Stimulated activated CD4-positive, alpha-beta T cell treated with anti-CD3 and anti-CD28 coated beads, Interleukin-4, amount 100 ng/mL, for 24 hours (primary cell): ENCODE measurements around the gene OR13D1.
"Not testable (repeated sequence)": the region's sequence is repeated elsewhere in the genome, so short reads cannot be mapped to it uniquely, and the experiment has no call there.

ENCODE experiments used
- DNase-seq: peaks from one replicate; pipeline ENCODE4 v3.0.0-alpha.2; 2020

OR13D1 gene

GRCh38 chr9:104694218-104694617 is at the start of gene OR13D1:
Gene OR13D1 (plus strand): TSS chr9:104694518. CDS start chr9:104694518, 0 bp downstream.
- no peak for DNase-seq

DNA sequence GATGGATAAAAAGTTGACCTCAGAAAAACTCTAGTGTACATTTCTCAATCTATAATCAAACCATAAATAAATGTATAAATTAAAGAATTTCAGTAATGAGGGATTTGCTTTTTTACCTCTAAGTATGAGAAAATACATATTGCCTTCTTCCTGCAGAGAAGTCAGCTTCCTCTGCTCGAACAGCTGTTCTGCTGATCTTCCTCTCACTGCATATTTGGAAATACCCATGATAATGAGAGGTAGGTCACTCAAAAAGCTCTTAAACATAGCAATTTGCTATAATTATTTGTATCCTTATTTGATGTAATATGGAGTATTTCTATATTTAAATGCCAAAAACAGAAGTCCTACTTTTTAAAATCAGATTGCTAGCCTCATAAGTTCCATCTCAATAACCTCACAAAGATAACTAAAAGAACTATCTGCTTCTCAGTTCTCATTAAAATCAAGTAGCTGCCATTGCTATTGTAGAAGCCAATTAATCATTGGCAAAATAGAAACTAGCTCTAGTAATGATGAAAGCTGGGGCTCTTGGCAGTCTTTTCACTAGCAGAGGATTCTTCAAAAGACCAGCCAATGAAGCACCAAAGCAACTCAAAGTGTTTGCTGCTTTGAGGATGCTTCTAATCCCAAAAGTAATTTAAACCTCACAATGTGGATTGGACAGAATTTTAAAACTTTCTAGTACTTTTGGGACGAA is 35.7 kb upstream of the OR13D1 start:
- no peak for DNase-seq

- DNase-seq: no peak
Observed at GRCh38 chr9:104675611-104676010, 18.7 kb upstream of the OR13D1 start.

GRCh38 chr9:104682642-104683041 is 11.7 kb upstream of the OR13D1 start:
- no peak for DNase-seq

- no peak for DNase-seq
Observed at GRCh38 chr9:104686081-104686480, 8.2 kb upstream of the OR13D1 start.

- no peak for DNase-seq
Observed at GRCh38 chr9:104700306-104700705, 6.0 kb downstream of the OR13D1 start.

GRCh38 chr9:104708737-104709136 is 14.4 kb downstream of the OR13D1 start:
- DNase-seq: not testable (repeated sequence)

- no peak for DNase-seq
Observed at GRCh38 chr9:104711604-104712003, 17.3 kb downstream of the OR13D1 start.

DNA sequence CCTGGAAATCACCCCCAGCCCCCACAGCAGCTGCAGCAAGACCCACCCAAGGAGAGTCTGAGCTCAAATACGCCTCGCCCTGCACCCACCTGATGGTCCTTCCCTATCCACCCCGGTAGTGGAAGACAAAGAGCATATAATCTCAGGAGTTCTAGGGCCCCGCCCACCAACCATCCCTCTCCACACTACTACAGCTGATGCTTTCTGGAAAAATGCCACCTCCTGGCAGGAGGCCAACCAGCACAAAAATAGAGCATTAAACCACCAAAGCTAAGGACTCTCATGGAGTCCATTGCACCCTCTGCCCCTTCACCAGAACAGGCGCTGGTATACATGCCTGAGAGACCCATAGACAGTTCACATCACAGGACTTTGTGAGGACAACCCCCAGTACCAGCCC is 30.7 kb downstream of the OR13D1 start:
- DNase-seq: no peak

DNA sequence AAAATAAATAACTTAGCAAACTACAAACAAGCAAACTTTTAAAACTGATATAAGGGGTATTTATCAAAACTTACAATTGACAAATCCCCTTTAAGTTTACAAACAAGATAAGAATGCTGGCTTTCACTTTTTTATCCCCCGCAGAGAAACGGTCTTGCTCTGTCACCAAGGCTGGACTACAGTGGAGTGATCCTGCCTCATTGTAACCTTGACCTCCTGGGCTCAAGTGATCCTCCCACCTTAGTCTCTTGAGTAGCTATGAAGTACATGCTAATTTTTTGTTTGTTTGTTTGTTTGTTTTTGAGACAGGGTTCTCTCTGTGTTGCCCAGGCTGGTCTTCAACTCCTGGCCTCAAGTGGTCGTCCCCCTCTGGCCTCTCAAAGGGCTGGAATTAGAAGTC is 44.1 kb downstream of the OR13D1 start:
- no peak for DNase-seq

DNA sequence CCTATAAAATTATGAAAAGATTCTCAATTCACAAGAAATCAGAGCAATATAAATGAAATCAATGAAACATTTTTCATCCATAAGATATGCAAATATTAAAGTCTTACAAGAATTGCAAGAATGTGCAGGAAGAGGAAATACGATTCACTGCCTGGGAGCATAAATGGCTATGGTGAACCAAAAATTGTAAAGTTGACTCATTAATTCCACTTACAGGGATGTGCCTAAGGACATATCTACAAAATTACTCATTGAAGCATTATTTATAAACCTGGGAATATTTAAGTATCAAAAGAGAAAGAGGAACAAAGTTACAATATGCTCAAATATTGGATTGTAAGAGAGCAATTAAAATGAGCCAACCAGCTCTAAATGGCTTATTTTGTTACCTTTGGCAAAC is 46.3 kb downstream of the OR13D1 start:
- no peak for DNase-seq

DNA sequence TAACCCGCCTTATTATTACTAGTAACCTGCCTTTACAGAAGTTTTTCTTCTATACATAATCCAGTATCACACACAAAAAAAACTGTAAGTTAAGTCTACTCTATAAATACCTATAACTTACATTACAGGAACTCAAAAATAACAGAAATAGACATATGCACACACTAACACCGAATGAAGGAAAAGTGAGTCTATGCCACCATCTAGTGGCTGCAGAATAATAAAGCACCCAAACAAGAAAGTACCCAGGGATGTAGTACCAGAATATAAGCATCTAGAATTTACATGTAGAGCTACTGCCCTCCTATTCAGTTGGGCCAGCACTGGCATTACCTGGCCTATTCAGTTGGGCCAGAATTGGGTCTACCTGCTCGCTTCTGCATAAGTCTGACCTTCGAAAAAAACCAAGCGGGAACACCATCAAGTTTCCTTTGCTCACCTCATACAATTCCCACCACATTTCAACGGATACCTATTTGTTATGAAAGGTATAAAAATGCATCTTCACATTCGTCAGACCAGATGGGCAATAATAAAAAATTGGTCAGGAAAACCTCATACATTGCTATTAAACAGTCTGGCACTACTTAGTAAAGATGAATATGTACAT is 49.2 kb downstream of the OR13D1 start:
- peak; percentile 35 for DNase-seq
